Amniotic stem cell (primary cell): ENCODE results near the gene DUSP7.

ENCODE experiments used
- DNase-seq: peaks from one replicate; lab custom pipeline; 2025; lab: John Stamatoyannopoulos, UW

Gene DUSP7

DNA sequence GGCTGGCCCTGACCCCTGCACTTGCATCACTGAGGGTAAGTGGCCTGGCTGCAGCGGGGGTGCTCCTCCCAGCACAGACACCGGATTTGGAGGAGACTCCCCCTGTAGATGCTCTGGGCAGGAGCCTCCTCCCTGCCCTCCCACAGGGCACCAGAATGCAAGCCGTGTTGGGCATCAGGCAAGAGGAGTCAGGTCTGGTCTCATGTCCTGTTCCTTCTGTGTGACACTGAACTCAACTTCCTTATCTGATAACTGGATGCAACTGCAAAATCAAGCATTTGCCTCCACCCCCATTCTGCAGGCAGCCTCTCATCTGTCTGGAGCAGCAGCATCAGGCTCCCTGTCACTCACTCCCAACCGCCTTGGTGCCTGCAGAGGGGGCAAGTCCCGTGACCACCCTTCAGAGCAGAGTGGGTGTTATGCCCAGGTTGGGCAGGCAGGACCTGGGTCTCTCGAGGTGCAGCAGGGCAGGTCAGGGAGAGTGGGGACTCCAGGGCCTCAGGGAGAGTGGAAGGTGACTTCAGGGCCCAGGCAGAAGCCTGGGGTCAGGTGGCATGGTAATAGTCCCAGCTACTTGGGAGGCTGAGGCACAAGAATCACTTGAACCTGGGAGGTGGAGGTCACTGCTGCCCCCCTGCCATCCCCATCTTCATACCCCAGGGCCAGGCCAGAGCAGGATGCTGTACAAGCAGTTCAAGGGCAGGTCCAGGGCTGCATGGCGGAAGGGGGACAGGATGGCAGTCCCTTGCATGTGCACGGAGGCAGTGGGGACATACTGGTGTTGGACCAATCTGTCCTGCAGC, 50.2 kb downstream of the DUSP7 start:
- DNase-seq: no peak

DNA sequence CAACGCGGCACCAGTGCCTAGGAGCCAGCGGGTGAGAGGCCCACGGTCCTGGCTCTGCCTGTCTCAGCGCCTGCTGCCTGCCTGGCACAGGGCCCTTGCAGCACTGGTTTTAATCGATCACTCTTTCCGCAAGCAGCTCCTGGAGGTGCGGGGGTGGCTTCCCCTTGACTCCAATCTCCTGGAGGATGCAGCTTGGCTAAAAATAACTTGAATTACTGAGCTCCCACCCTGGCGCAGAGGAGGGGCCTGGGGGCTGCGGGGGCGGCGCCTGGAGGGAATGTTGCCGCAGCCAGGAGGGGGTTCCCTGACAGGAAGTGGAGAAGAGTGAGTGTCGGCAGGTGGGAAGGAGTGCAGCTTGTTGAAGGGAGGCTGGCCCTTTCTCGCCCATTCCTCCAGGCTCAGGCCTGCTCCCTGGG, 50.8 kb downstream of the DUSP7 start:
- no peak for DNase-seq

DNA sequence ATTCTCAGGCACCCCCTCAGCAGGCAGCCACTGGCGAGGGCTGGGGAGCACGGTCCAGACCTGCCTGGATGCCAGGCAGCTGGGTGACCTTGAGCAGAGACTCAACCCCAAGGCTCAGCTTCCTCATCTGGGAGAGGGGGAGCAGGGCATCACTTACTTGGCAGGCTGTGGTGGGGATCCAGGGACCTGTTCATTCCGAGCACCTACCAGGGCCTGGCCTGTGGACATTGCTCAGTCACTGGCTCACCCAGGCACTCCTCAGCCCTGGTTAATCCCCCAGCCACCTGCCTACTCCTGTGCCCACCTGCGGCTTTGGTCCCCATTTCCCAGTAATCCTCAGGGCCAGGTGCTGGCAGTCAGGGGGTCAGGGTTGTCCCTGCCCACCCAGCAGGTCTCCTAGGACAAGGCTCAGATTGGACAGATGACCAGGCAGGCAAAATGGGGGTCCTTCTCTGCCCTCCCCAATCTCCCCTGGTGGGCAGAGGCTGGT, 51.4 kb downstream of the DUSP7 start:
- no peak for DNase-seq

DNA sequence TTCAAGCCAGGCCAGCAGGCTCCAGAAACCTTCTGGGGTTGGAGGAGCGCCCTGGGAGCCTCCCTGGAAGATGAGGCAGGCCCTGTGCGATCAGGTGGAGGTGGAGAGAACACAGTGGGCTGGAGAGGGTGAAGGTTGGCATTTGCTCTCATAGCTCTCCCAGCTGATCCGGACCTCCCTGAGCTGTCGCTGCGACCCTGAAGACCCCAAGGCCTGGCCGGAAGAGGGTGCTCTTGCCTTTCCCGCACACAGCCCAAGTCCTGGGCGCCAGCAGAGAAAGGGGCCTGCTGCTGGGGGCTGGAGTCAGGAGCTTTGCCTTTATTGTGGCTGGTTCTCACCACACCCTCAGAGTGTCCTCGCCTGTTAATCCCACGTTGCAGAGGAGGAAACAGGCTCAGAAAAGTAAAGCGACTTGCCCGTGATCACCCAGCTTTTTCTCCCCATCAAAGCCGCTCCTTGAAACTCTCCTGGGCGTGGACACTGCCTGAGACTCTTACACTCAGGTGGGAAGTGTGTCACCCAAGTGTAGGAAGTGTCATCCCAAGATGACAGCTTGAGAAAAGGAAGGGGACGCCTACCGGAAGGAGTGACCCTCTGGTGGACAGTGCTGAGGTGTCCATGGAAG, 52.1 kb downstream of the DUSP7 start:
- no peak for DNase-seq

DNA sequence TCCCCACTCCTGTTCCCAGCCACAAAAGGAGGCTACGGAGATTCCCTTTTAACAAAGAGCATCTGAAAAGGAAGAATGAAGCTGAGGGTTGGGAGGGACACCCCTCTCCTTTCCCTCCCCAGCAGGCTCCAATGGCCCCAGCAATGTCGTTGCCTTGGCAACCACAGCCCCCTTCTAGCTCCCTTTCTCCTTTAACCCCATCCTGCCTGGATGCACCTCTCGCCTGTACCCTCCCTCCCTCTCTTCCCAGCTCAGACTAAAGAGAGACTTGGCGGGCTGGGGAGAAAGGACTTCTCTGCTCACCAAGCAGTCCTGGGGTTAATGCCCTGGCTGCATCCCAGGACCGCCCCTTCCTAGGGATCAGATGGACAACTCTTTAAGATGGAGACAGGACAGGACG, 53.6 kb downstream of the DUSP7 start:
- DNase-seq: no peak

DNA sequence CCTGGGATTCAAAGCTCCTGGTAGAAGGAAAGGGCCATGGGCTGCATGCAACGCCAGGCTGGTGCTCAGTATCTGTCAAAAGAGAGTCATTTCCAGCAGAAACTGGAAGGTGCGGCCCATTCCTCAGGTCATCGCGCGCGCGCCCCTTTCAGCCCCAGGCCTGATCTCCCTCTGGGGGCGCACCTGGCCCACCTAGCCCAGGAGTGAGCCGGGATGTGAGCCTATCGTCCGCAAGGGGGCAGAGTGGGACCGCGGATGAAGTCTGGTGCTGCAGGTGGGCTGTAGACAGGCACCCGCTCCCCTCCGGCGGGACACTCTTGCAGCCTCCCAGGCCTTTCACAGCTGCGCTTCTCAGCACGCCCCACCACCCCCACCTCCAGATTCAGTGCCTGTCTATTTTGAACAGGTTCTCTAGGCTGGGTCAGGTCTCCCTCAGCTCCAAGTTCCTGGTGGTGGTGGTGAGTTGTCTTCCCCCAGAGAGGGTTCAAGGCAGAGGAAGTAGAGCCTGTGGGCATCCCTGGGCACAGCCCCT, 54.9 kb downstream of the DUSP7 start:
- DNase-seq: no peak

DNA sequence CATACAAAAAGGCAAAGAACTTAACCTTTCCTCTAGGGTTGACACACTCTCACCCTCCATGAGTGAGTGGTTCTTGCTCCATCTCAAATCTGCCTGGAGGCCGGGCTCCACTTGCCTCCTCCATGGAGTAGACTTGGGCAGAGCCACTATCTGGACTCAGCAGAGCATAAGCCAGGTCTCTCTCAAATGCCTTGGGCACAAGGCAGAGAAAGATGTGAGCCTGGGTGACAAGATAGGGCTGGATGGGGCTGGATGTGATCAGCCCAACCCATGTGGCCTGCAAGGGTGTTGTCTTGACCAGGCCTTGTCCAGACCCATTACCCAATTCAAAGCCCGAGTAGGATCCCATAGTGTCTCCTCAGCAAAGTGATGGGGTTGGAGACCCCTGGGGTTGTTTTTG, 56.5 kb downstream of the DUSP7 start:
- DNase-seq: no peak
